SK-N-SH treated with all-trans-retinoic acid at 6 μM for 48 hours (cell line): Measurements from ENCODE around the gene WNT6.

Experiments
- ATAC-seq: fragments of 200-7000 bp; cut with Tn5 transposase; 3 replicates; pipeline ENCODE4 v1.9.1; 2020; ENCODE audit warnings: mild to moderate bottlenecking, moderate library complexity
- ARNTL ChIP-seq: fragments of 450-650 bp; formaldehyde crosslinking; IDR thresholded peaks from 2 replicates; pipeline ENCODE4 v1.5.0; 2020; ENCODE audit warnings: low read depth, mild to moderate bottlenecking, moderate library complexity, borderline replicate concordance
- BACH2 ChIP-seq: fragments of 250-450 bp; sonication (Bioruptor Pico); IDR thresholded peaks from 2 replicates; pipeline ENCODE4 v1.9.0; 2021; ENCODE audit warnings: mild to moderate bottlenecking, borderline replicate concordance
- CREB5 ChIP-seq: fragments of 250-450 bp; sonication (Bioruptor Pico); IDR thresholded peaks from 2 replicates; pipeline ENCODE4 v1.5.1; 2020; ENCODE audit warnings: low read depth, mild to moderate bottlenecking, moderate library complexity
- CSDC2 ChIP-seq: fragments of 250-450 bp; sonication (Bioruptor Pico); IDR thresholded peaks from 2 replicates; pipeline ENCODE4 v1.5.0; 2020; ENCODE audit warnings: mild to moderate bottlenecking, moderate library complexity
- CSRNP3 ChIP-seq: fragments of 250-450 bp; sonication (Bioruptor Pico); IDR thresholded peaks from 2 replicates; pipeline ENCODE4 v1.5.1; 2021; ENCODE audit warnings: mild to moderate bottlenecking, moderate library complexity
- ESRRG ChIP-seq: fragments of 250-450 bp; sonication (Bioruptor Pico); IDR thresholded peaks from 2 replicates; pipeline ENCODE4 v1.6.1; 2021; ENCODE audit warnings: mild to moderate bottlenecking
- GLIS3 ChIP-seq: fragments of 250-450 bp; sonication (Bioruptor Pico); IDR thresholded peaks from 2 replicates; pipeline ENCODE4 v1.5.0; 2020; ENCODE audit warnings: mild to moderate bottlenecking, moderate library complexity
- ISL1 ChIP-seq: fragments of 250-450 bp; sonication (Bioruptor Pico); IDR thresholded peaks from 2 replicates; pipeline ENCODE4 v2.1.2; 2022; ENCODE audit warnings: mild to moderate bottlenecking, moderate library complexity
- OSR1 ChIP-seq: fragments of 250-450 bp; sonication (Bioruptor Pico); IDR thresholded peaks from 2 replicates; pipeline ENCODE4 v1.8.0; 2022; ENCODE audit warnings: moderate library complexity, mild to moderate bottlenecking, inconsistent platforms
- POU6F1 ChIP-seq: fragments of 250-450 bp; sonication (Bioruptor Pico); IDR thresholded peaks from 2 replicates; pipeline ENCODE4 v1.8.0; 2021; ENCODE audit warnings: low read depth, mild to moderate bottlenecking, moderate library complexity, borderline replicate concordance
- RARB ChIP-seq: fragments of 250-450 bp; sonication (Bioruptor Pico); IDR thresholded peaks from 2 replicates; pipeline ENCODE4 v1.8.0; 2021; ENCODE audit warnings: mild to moderate bottlenecking, moderate library complexity
- SNAI2 ChIP-seq: fragments of 250-450 bp; sonication (Bioruptor Pico); IDR thresholded peaks from 2 replicates; pipeline ENCODE4 v1.5.0; 2020; ENCODE audit warnings: mild to moderate bottlenecking, moderate library complexity
- TCF4 ChIP-seq: fragments of 250-450 bp; sonication (Bioruptor Pico); IDR thresholded peaks from 2 replicates; pipeline ENCODE4 v1.8.0; 2021; ENCODE audit warnings: mild to moderate bottlenecking, moderate library complexity, borderline replicate concordance
- TOX ChIP-seq: fragments of 250-450 bp; sonication (Bioruptor Pico); IDR thresholded peaks from 2 replicates; pipeline ENCODE4 v1.8.0; 2021; ENCODE audit warnings: mild to moderate bottlenecking, moderate library complexity, borderline replicate concordance
- TSHZ2 ChIP-seq: fragments of 250-450 bp; sonication (Bioruptor Pico); IDR thresholded peaks from 2 replicates; pipeline ENCODE4 v1.5.0; 2020; ENCODE audit warnings: mild to moderate bottlenecking, moderate library complexity
- ZC3H10 ChIP-seq: fragments of 250-450 bp; sonication (Bioruptor Pico); IDR thresholded peaks from 2 replicates; pipeline ENCODE4 v1.5.1; 2021; ENCODE audit warnings: mild to moderate bottlenecking, moderate library complexity
- ZFP30 ChIP-seq: fragments of 450-650 bp; formaldehyde crosslinking; IDR thresholded peaks from 2 replicates; pipeline ENCODE4 v1.5.0; 2022; ENCODE audit warnings: mild to moderate bottlenecking, moderate library complexity
- ZNF565 ChIP-seq: fragments of 450-650 bp; formaldehyde crosslinking; conservative IDR thresholded peaks from 2 replicates; pipeline ENCODE4 v1.5.0; 2020; ENCODE audit warnings: low read depth, mild to moderate bottlenecking, moderate library complexity
- ZNF8 ChIP-seq: fragments of 450-650 bp; formaldehyde crosslinking; IDR thresholded peaks from 2 replicates; pipeline ENCODE4 v1.5.0; 2020; ENCODE audit warnings: mild to moderate bottlenecking, moderate library complexity

Gene WNT6

GRCh38 chr2:218828477-218828778 is 31.2 kb upstream of the WNT6 start:
- no peak for ATAC-seq
- TF ChIP-seq ESRRG (CRISPR knock-in tag) (no peak), ARNTL (CRISPR knock-in tag) (no peak), ZC3H10 (CRISPR knock-in tag) (no peak)

GRCh38 chr2:218829868-218830451 is 29.6 kb upstream of the WNT6 start:
- ATAC-seq: no peak

GRCh38 chr2:218830526-218831306 is 28.9 kb upstream of the WNT6 start:
- TF ChIP-seq TSHZ2 (CRISPR knock-in tag) (no peak), CSRNP3 (CRISPR knock-in tag) (no peak), POU6F1 (CRISPR knock-in tag) (no peak), GLIS3 (CRISPR knock-in tag) (no peak)
- ATAC-seq: no peak

More at GRCh38 chr2:218829868-218830451, 29.6 kb upstream of the WNT6 start:
- TF ChIP-seq OSR1 (CRISPR knock-in tag) (no peak), ISL1 (CRISPR knock-in tag) (no peak)

- TF ChIP-seq ZNF8 (no peak), BACH2 (CRISPR knock-in tag) (no peak), OSR1 (CRISPR knock-in tag) (no peak), POU6F1 (CRISPR knock-in tag) (no peak), RARB (no peak), TOX (CRISPR knock-in tag) (no peak), CREB5 (CRISPR knock-in tag) (no peak), ESRRG (CRISPR knock-in tag) (no peak), SNAI2 (CRISPR knock-in tag) (no peak), CSRNP3 (CRISPR knock-in tag) (no peak), ZC3H10 (CRISPR knock-in tag) (no peak), ZNF565 (CRISPR knock-in tag) (no peak), ZFP30 (no peak), CSDC2 (CRISPR knock-in tag) (no peak), TSHZ2 (CRISPR knock-in tag) (no peak), TCF4 (CRISPR knock-in tag) (no peak)
These were observed 28.1 kb upstream of the WNT6 start, which contains the start of gene PRKAG3 for GRCh38 chr2:218831378-218831990. Gene PRKAG3 (minus strand): TSS chr2:218831803.

More at GRCh38 chr2:218831378-218831990, 28.1 kb upstream of the WNT6 start, which contains the start of gene PRKAG3:
- ATAC-seq: no peak
